IPS DF 4.7 (cell line): Measurements from ENCODE around the gene ACTBL2.
"Not testable (repeated sequence)": the region's sequence is repeated elsewhere in the genome, so short reads cannot be mapped to it uniquely, and the experiment has no call there.

ENCODE experiments used
- DNase-seq: peaks from one replicate; pipeline ENCODE4 v3.0.0-alpha.2; 2013; ENCODE audit warnings: low spot score; ENCODE audit errors: extremely low read depth

Gene ACTBL2

DNA sequence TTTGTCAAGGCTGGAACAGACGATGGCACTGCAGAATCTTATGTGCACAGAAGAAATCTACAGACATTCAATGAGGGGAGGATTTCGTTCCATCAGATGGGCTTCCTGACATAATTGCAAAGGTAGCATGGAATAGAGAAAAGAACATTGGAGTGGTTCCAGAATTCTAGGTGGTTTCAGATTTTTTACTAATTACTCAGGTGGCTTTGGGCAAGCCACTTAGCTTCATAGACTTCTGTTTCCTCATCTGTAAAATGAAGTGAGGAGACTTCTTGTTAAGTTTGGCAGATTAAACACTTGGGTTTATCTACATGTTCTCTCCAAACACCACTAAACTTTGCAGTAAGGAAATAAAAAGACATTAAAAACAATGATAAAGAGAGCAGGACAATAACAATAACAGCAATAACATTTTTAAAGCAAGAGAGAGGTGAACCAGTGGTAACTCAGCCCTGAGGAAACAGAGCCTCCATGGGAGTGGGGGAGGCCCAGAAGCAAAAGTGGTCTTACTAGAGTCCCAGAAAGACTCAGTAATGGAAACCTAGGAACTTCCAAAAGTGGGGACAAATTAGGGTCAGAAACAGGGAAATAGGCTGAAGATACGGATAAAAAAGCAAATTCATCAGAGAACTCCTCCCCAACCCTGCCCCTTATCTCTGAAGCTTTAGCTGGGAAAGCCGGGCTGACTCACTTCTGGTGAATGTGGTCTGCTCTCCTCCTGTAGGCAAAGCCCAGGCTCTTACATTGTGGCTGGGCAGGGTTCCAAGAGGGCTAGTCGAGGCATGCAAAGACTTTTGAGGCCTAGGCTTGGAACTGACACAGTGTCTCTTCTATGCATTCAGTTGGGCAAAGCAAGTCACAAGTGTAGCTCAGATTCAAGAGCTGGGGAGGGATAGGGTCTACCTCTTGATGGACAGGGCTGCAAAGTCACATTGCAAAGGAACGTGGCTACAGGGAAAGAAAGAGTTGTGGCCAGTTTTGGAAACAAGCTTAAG is 11.8 kb upstream of the ACTBL2 start:
- DNase-seq: no peak

DNA sequence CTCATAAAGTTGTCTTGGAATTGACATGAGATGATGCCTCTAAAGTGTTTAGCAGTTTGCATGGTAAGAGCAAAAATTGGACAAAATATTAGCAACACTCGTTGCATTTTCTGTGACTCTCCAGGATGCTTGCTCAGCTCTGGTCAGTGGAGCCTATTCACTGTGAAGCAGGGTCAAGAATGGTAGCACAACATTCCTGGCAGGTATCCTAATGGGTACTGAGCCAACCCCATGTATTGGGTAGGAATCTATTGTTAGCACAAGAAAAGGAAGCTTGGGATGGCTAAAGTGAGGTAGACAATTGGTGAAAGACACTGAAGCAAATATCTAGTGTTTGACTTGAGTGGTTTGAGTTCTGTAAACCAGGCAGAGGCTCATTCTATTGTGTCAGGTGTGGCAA is 10.4 kb upstream of the ACTBL2 start:
- no peak for DNase-seq

DNA sequence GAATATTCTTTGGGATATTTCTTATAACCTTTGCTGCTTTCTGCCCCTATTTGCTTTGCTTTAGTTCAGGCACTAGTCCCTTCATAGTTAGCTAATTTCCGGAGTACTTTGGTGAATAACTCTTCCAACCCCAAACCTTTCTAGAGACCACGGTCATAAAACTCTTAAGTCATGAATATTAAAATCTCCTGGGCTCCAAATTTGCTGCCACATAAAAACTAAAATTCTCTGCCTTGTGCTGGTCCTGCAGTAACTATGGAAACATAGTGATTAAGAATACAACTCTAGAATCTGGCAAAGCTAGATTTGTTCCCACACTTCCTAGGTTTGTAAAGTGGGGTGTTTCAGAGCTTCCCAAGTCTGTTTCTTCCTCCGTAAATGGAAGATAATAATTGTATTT is 10.0 kb upstream of the ACTBL2 start:
- DNase-seq: no peak

DNA sequence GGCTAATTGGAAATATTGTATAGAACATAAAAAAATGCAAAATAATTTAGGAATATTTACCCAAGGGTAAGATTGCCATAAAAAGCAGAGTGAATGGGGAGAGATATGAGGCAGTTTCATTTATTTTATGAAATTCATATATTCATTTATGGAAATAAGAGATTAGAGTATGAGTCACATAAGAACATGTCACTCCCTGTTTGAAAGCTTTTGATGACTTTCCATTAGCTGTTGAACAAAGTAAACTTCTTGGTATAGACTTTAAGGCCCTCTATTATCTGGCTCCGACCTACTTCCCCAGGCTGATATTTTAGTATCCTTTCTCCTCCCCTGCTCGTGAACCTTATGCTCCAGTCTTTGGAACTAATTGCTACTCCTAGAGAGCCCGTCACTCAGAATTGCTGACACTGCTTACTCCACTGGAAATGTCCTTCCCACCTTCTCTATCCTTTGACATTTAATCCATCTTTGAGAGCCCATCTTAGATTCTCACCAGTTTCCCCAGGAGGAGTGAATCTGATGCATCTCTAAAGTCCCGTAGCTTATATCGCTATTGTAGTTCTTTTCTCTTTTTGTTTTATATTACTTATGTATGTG is 8.9 kb upstream of the ACTBL2 start:
- DNase-seq: no peak

DNA sequence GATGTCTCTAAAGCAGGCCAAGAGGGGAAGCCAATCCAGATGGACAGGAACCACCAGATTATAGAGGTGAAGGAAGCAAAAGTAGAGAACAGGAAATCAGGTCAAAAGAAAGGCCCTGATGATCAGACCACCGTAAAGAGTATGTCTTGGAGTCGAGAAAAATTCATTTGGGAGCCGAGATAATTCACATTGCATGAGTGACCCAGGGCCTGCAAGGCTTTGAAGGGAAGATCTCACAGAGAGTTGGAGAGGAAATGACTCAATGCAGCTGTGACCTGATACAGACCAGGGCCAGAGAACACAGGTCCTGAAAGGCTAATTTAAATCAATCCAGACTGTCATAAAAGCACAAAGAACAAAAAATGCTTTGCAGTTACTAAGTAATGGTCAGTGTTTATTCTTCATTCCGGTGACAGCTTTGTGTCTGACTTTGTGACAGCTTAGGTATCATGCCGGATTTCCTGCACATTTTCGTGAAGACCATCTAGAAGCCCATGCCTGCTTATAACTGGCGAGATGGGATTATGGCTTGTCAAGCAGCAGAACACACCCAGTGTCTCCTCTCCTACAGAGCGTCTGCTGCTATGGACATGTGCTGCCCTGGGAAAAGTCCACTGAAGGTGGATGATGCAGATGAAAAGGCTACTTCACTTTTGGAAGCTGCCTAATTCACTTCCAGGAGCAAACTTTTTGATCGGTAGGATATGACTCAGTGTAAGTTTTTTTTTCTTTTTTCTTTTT is 5.8 kb upstream of the ACTBL2 start:
- no peak for DNase-seq

DNA sequence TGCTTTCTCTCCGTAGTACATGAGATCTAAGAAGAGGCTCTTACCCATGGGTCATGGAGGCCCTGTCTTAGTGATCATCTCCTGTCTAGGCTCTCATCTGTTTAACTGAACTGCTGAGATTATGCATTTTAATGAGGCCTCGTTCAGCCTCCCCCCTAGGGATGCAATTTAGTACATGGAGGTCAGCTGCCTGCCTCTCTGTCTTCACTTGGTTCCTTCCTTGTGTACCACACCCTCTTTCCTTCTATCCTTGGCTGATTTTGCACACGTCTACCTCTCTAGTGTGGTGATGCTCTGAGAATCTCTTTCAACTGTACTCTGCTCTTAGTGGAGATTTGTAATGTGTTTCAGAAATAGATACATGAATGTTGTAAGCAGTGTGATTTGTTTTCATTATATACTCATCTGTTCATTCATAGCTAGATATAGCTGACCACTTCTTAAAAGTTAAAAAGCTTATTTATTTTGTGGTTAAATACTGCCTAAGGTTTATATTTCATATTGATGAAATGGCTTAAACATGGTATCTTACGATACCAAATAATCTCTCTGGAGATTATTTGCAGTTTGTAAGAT is 3.5 kb upstream of the ACTBL2 start:
- DNase-seq: no peak

DNA sequence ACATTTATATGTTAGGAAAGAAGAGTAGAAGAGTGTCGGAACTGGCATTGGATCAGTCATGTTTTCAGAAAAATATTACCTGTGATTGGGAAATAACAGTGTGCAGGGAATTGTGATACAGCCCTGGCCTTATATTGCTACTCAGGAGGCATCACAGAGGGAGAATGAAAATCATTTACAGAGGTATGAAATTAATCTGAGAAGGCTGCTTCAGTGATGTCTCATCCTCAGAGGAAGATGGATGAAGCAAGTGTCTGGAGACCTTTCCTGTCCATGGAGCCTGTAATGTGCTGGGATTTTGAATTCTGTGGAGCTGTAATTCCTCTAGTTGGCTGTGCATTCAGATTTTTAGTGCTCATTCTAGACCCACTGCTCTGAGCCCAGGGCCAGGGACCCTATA is 3.8 kb downstream of the ACTBL2 start:
- no peak for DNase-seq

DNA sequence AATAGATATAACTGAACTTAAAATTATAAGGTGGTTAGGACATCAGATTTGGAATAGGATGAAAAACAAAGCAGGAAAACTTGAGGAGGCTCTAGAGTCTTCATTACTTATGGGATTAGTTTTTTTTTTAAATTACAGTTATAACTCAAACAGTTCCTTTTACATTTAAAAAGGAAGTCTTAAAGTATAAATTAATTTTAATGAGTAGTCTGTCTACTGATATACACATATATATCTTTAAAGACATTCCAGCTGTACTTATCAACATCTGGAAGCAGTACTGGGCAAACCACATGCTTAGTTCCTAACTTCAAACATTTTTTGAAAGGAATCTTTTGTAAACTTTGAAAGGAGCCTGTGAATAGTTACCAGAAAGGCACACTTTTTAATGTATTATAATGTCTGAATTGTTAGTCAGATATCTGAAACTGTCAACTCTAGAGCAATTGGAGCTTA is 6.0 kb downstream of the ACTBL2 start:
- DNase-seq: no peak

DNA sequence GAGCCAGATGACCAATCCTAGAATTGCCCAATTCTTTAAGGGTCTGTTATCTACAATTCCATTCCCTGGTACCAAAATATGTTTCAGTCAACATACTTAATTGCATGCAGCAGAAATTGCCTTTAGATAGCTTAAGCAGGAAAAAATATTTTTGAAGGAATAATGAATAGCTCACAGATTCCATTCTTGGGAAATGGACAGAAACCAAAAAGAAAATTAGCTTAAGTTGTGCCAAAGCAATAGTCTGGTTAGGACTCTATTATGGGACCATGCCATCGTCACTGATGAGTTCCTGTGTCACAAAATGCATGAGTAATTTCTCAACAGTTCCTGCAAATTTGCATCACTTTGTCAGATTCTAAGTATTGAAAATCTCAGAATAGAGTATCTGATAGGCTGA is 12.3 kb downstream of the ACTBL2 start:
- no peak for DNase-seq

DNA sequence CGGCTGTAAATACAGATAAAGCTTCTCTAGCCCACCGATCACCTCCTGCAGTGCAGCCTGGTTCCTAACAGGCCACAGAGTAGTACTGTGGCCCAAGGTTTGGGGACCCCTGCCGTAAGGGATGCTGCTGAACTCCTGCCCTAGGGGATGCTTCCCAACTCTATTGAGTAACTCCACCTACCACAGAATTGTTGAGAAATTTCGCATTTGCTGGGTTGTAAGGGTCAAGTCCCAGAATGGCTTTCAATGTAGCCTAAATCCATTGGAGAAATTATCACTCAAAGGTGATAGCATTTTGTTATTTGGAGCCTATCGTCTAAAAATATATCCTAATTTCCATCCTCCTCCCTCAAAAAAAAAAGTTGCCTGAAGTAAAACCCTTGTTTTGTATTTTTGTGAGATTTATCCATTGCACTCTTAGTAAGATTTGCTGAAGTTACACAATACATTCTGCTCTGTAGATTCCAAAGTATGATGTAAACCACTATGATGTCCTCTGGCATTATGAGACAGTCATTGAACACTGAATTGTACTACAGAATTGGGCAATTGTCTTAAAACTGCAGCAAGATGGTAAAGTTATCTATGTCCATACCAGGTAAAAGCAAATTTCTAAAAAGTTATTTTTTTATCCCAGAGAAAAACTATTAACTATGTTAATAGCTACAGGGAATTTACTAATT is 14.0 kb downstream of the ACTBL2 start:
- DNase-seq: no peak

DNA sequence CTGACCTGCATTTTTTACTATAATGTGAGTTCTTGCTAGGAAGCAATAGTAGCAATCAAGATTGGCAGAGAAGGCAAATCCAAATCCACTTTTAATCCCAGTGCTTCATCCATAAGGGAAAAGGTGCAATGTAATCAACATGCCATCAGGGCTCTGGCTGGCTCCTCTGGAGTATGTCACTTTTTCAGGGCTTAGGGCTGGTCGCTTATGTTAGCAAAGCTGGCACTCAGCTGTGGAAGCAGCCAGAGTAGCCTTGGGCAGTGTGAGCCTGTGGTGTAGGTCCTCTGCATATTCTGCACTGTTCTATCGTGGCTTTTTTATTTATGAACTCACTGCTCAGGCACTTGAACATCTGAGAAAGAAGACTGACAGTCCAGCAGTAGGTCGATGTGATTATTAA is 16.1 kb downstream of the ACTBL2 start:
- DNase-seq: no peak

DNA sequence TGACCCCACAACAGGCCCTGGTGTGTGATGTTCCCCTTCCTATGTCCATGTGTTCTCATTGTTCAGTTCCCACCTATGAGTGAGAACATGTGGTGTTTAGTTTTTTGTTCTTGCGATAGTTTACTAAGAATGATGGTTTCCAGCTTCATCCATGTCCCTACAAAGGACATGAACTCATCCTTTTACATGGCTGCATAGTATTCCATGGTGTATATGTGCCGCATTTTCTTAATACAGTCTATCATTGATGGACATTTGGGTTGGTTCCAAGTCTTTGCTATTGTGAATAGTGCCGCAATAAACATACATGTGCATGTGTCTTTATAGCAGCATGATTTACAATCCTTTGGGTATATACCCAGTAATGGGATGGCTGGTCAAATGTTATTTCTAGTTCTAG is 22.6 kb downstream of the ACTBL2 start:
- not testable (repeated sequence) for DNase-seq

DNA sequence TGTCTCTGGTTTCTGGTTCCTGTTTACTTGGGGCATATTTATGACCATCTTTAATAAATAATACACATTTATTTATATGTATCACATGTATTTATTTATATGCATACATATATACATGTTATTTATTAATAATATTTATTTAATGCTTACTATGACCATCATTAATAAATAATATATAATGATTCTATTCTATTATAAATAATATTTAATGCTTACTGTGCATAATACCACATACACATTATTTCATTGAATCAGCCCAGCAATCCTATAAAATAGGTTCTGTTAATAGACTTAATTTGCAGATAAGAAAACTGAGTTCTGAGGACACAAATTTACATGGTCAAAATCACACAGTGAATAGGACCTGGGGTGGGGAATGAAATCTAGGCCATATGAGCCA is 24.2 kb downstream of the ACTBL2 start:
- no peak for DNase-seq

DNA sequence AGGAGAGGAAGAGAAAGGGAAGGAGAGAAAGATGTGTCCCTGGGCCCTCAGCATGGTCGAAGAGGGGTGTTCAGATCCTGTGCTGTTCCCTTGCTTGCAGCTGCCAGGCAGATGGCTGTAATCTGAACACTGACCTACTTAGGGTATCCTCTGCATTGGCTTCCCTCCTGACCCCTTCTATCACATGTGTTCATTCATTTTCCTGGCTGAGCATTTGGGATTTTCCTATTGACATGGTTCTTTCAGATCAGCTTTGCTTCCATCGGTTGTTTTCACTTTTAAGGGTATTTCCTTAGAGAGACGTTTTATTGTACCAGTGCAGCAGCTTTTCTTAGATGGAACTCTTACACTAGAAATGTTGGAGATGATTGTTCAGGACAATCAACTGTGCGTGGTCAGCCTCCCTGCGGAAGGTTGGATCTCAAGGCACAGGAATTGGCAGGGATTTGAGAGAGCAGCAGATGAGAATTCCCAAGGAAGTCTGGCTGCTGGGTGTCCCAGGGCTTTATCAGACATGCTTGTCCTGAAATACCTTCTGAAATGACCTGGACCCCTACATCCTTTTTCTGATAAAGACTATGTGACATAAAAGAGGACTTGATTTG is 26.0 kb downstream of the ACTBL2 start:
- no peak for DNase-seq

DNA sequence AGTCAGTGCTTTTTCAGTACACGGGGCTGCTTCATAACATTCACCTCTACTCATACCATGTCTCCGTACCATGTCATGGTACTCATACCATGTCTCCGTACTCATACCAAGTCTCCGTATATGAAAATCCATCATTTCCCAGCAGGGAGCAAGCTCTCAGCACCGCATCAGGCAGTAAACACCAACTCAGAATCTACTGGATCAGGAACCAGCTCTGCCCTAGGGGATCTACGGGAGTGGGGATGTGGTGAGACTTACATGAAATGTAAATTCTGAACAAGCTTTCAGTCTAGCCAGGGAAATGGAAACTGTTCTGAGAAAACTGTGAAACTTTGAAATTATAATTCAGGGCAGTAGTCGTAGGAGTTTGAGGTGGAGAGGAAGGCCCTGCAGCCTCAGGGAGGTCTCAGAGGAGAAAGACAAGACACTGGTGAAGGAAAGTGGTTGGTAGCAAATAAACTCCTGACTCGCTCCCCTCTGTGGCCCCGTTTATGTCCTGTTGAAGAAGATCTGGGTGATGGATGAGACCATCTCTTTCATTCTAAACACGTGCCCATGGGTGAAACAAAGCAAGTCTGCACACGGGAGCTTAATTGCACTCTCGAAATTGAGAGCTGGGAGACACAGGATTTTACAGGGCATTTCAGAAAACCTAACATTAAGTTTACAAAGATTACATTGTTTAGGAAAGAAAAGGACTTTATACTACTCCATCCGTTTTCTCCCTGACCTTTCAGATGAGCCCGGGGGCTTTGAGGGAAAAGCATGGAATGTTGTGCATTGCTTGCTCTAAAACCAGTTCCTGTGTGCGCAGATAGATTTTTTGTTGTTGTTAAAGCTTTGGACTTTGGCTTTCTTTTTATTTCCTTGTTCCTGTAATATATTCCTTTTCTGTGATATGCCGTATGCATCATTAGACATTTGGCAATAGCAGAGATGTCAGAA is 26.8 kb downstream of the ACTBL2 start:
- DNase-seq: no peak

DNA sequence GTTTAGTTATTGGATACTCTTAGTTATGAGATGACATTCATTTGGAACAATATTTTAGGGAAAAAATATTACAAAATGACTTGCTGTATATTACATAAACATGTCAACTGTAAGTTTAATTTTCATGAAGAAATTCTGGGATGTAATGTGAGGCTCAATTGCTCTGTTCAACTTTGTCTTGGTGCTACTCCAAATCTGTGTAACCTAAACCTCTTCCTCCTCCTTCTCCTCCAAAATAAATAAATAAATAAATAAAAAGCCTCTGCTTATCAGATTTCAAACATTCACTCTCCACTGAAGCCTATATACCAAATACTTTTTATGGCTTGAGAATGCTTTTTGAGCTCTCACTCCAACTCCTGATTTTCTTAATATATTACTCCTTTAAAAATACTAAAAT is 27.7 kb downstream of the ACTBL2 start:
- no peak for DNase-seq

DNA sequence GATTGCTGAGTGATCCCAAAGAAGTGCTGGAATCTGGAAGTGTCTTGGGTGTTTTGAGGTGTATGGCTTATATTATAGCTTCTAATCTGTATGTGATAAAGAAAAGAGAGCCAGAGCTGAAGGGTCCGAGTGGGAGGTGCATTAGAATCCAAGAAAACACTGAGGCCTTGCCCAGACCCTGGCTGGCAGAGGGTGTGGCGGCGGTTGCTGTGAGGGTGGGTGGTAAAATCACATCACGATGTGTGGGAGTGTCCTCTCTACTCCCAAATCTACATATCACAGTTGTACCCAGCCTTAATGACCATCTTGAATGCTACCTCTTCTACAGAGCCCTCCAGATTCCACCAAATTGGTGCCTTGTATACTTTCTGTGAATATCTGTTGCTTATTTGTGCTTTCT is 28.9 kb downstream of the ACTBL2 start:
- DNase-seq: no peak

DNA sequence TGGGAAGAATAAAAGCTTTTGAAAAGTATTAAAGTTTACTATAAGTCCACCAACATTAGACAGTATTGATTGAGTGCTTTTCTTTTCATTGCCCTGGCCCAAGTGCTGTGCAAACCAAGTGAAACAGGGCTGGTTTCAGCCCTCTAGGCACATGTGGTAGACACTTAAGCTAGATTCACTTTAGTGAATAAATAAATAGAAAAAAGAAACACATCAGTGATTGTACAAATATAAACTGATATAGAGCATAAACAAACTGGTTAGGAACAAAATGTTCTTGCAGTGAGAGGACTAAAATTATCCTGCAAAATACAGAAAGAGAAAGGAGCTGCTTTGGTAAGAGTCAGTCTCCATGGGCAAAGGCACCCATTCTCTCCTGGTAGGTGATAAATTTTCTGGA is 29.7 kb downstream of the ACTBL2 start:
- DNase-seq: no peak

DNA sequence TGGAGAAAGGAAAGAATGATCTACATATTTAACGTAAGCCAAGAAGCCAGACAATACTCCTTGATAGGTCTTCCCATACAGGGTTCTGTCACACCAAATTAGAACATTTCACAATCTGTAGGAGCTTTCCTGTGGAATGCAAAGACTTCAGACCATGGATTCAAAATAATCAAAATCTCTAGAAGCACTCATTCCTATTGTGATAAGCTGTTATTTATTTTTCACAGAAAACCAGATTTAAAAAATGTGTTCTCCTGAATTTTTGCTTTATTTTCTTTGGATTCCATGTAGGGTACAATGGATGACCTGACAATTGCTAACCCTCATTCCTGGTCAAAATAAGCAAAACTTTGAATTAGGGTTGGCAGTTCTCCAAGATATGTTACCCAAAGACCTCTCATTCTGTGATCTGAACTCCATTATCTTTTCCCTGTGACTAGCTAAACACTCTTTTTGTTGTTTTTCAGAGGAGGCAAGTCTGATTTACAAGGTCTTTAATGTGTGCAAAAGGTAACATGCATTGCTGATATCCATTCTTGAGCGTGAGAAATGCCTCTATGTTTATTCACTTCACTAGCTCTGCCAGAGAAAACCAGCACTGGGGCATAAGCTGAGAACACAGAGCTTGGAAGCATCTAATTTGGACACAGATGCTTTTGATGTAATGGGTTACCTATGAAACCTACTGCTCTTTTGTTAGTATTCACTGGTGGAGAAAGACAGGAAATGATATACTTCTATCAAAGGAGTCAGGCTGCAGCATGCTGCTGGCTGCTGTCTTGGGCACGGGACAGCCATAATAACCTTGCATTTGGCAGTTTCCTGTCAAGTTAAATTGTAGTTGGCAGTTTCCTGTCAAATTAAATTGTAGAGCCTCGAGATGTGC is 31.4 kb downstream of the ACTBL2 start:
- DNase-seq: no peak
